Measurements from ENCODE around the gene PTN.

The PTN gene

GRCh38 chr7:137304624-137305235, 38.8 kb downstream of the PTN start:
- TF ChIP-seq CTCF (IDR thresholded peaks at IDR 0.05) (no peak; the same call in 1 of the 2 replicates), ZFX (IDR thresholded peaks at IDR 0.05; ENCODE audit: borderline replicate concordance) (no peak)
- no peak overlapping the region for H3K27ac ChIP-seq

GRCh38 chr7:137304165-137304564, 39.4 kb downstream of the PTN start:
- TF ChIP-seq CTCF (IDR thresholded peaks at IDR 0.05) (no peak), ZFX (IDR thresholded peaks at IDR 0.05; ENCODE audit: borderline replicate concordance) (no peak)
- H3K27ac ChIP-seq = no peak overlapping the region

- H3K27ac ChIP-seq = no peak overlapping the region
- TF ChIP-seq ZFX (IDR thresholded peaks at IDR 0.05; ENCODE audit: borderline replicate concordance) = no peak
- no peak for TF ChIP-seq CTCF (IDR thresholded peaks at IDR 0.05)
Observed at GRCh38 chr7:137302081-137302480, 41.5 kb downstream of the PTN start.

- TF ChIP-seq CTCF (IDR thresholded peaks at IDR 0.05) = no peak
- no peak for TF ChIP-seq ZFX (IDR thresholded peaks at IDR 0.05; ENCODE audit: borderline replicate concordance)
- H3K27ac ChIP-seq = peak overlapping the region; percentile 79
Observed at GRCh38 chr7:137298464-137298794, 45.1 kb downstream of the PTN start.

GRCh38 chr7:137297551-137298463, 45.7 kb downstream of the PTN start:
- peak overlapping the region; percentile 79 for H3K27ac ChIP-seq
- TF ChIP-seq ZFX (IDR thresholded peaks at IDR 0.05; ENCODE audit: borderline replicate concordance) (no peak), CTCF (IDR thresholded peaks at IDR 0.05) (no peak)

- H3K27ac ChIP-seq = peak overlapping the region; percentile 79
- TF ChIP-seq CTCF (IDR thresholded peaks at IDR 0.05) (no peak), ZFX (IDR thresholded peaks at IDR 0.05; ENCODE audit: borderline replicate concordance) (no peak)
Observed at GRCh38 chr7:137296576-137296975, 47.0 kb downstream of the PTN start.

- TF ChIP-seq CTCF (IDR thresholded peaks at IDR 0.05) (no peak), ZFX (IDR thresholded peaks at IDR 0.05; ENCODE audit: borderline replicate concordance) (no peak)
- peak overlapping the region; percentile 79 for H3K27ac ChIP-seq
Observed at GRCh38 chr7:137295739-137296324, 47.7 kb downstream of the PTN start.
